Astrocyte of the spinal cord (primary cell): Measurements from ENCODE around the gene REEP6.

Experiments used
- DNase-seq: peaks from one replicate; pipeline ENCODE4 v3.0.0; 2011; ENCODE audit warnings: low read depth, low spot score
- H3K4me3 ChIP-seq: 2 replicates; pipeline ENCODE4 v1.5.1; 2011; ENCODE audit warnings: low read depth, mild to moderate bottlenecking, low read length, moderate library complexity
- CTCF ChIP-seq: IDR thresholded peaks from 2 replicates; pipeline ENCODE4 v1.5.1; 2012; ENCODE audit warnings: low read depth, mild to moderate bottlenecking, low read length, inconsistent platforms
- in situ Hi-C: cut with HindIII; loops from 2 replicates; pipeline ENCODE4 v1.10.0; 2017; ENCODE audit warnings: low sequenced_read_pairs

The REEP6 gene

GRCh38 chr19:1452802-1453524, 38.0 kb upstream of the REEP6 start:
- no peak overlapping the region for H3K4me3 ChIP-seq
- in situ Hi-C loops, result no loop called here
- no peak for TF ChIP-seq CTCF
- no peak for DNase-seq

GRCh38 chr19:1453525-1454364, 37.2 kb upstream of the REEP6 start:
- no peak for DNase-seq
- in situ Hi-C loops, result no loop called here
- no peak for TF ChIP-seq CTCF
- no peak overlapping the region for H3K4me3 ChIP-seq

GRCh38 chr19:1455002-1455335, 36.0 kb upstream of the REEP6 start:
- TF ChIP-seq CTCF, result no peak
- in situ Hi-C loops, result no loop called here
- no peak for DNase-seq
- H3K4me3 ChIP-seq, result no peak overlapping the region

GRCh38 chr19:1455336-1456120, 35.5 kb upstream of the REEP6 start:
- DNase-seq, result no peak
- in situ Hi-C loops, result no loop called here
- no peak for TF ChIP-seq CTCF
- no peak overlapping the region for H3K4me3 ChIP-seq

- no peak overlapping the region for H3K4me3 ChIP-seq
- TF ChIP-seq CTCF, result no peak
- in situ Hi-C loops, result no loop called here
- no peak for DNase-seq
These were observed 34.7 kb upstream of the REEP6 start for GRCh38 chr19:1456121-1456900.
